HG02759 (cell line): ENCODE measurements around the gene AP3S1.
"Not testable (repeated sequence)": the region's sequence is repeated elsewhere in the genome, so short reads cannot be mapped to it uniquely, and the experiment has no call there.

Experiments used
- ATAC-seq: cut with Tn5 transposase; IDR thresholded peaks from one replicate; pipeline ENCODE4 v1.9.1; 2021; ENCODE audit warnings: mild to moderate bottlenecking, moderate library complexity; ENCODE audit not compliant: unreplicated experiment

AP3S1 gene

DNA sequence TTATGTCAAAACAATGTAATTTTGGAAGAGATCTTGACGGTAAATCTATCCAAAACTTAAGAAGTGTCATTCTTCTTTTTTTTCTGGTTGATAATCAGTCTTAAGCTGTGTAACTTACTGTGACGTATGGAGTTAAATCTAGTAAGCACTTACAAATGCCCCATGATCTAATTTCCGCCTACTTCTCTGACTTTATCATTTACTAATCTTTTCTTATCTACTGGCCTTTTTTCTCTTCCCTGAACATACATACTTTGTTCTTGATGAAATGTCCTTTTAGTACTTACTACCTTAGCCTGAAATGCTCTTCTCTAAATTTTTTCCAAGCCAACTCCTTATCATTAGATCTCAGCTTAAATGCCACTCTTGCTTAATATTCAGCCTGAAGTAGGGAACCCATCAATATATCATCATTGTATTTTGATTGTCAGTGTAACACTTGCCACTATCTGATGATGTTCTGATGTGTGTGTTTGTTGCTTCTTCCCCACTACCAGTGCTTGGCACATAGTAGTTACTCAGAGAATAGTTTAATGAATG is 27.6 kb downstream of the AP3S1 start:
- ATAC-seq: no peak

- ATAC-seq: no peak
Measured at GRCh38 chr5:115872447-115872846, 30.7 kb downstream of the AP3S1 start.

DNA sequence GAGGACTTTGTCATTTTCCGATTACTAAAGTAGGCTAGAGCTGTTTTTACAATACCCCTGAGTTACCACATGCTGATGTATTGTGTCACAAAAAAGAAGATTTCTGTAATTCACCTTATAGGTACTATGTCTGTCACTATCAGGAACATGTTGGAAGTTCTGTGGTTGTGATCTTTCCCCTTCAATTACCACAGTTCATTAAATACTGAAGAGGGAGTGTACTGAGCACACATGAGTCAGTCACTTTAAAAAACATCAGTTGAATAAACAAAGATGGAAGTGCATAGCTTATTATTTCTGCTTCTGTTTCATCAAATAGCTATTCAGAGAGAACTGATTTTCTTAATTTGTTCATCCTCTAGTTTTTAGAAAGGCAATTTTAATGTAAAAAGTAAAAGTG is 31.7 kb downstream of the AP3S1 start:
- ATAC-seq: no peak

- ATAC-seq: no peak
Measured at GRCh38 chr5:115875447-115875846, 33.7 kb downstream of the AP3S1 start.

- not testable (repeated sequence) for ATAC-seq
Measured at GRCh38 chr5:115877342-115877741, 35.6 kb downstream of the AP3S1 start.

DNA sequence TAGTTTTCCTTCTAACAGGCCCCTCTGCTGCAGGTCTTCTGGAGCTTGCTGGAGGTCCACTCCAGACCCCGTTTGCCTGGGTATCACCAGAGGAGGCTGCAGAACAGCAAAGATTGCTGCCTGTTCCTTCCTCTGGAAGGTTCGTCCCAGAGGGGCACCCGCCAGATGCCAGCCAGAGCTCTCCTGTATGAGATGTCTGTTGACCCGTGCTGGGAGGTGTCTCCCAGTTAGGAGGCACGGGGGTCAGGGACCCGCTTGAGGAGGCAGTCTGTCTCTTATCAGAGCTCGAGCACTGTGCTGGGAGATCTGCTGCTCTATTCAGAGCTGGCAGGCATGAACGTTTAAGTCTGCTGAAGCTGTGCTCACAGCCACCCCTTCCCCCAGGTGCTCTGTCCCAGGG is 40.7 kb downstream of the AP3S1 start:
- ATAC-seq: not testable (repeated sequence)

- no peak for ATAC-seq
Measured at GRCh38 chr5:115884704-115885103, 43.0 kb downstream of the AP3S1 start.

GRCh38 chr5:115885208-115885607 is 43.5 kb downstream of the AP3S1 start:
- ATAC-seq: not testable (repeated sequence)

GRCh38 chr5:115888027-115888426 is 46.3 kb downstream of the AP3S1 start:
- ATAC-seq: no peak

GRCh38 chr5:115892021-115892420 is 50.3 kb downstream of the AP3S1 start:
- ATAC-seq: no peak

DNA sequence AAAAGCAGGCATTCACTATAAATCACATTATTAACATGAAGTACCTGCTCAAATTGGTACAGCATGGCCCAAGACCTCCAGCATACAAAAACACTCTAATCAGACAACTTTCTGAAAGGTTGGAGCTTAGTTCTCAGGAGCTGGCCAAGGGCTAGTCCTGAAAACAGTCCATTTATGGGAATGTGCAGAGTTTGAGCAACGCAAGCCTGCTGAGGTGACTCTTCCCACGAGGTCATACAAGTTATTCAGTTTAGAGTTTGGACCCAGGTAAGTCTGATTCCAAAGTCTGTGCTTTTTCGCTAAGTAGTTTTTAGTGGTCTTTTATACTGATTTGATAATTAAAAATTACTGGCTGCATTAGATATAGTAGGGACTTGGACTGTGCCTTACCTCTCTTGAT is 52.6 kb downstream of the AP3S1 start:
- no peak for ATAC-seq

DNA sequence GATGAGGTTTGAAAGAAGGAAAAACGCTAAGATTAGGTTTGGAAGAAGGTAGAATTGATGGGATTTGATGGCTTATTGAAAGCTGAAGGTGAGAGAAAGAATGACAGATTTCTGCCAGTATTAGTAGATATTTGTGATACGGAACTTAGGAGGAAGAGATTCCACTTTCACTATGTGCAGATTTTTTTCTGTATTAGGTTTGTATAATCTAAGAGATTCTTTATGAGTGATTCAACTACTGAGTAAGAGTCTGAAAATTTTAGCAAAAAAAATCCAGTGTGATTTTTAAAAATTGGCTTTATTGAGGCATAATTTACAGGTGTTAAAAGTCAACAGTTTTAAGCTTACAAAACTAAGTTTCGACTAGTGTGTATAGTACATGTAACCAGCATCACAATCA is 54.1 kb downstream of the AP3S1 start:
- ATAC-seq: no peak

DNA sequence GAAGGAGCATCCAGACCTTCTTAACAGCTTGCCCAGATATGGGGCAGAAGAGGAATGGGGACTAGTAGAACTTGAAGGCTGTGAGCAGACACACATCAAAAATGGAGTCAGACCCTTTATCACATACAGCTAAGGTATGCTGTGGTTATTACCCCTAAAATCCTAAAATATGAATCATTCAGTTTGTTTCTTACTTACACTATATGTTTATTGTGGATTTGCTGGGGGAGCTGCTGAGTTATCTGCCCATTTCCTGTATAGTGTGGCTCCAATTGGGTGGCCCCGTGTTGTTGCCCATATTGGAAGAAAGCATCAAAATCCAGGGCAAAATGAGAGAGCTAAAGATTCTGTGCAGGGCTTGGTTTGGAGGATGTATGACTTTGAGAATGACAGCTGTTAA is 56.9 kb downstream of the AP3S1 start:
- no peak for ATAC-seq

DNA sequence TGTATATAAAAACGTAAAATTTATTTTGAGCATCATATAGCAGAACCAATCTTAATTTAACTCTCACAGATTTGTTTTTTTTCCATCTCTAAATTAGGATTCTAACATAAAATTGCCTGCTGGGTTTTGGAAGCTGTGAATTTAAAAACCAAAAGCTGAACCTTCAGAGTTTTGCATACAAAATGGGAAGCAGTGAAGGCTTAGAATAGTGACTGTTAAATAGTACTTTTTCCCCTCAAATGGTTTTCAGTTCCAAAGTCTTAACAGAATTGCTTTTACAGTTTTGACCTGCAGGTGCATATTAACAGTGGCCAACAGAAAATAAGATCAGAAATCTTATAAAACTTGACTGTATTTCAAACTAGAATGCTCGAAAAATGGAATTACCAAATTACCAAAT is 65.4 kb downstream of the AP3S1 start:
- ATAC-seq: no peak

GRCh38 chr5:115913623-115914400 is 72.1 kb downstream of the AP3S1 start:
- not testable (repeated sequence) for ATAC-seq

- no peak for ATAC-seq
Measured at GRCh38 chr5:115920171-115920725, 78.5 kb downstream of the AP3S1 start.

GRCh38 chr5:115928578-115929407 is 87.1 kb downstream of the AP3S1 start:
- ATAC-seq: not testable (repeated sequence)

DNA sequence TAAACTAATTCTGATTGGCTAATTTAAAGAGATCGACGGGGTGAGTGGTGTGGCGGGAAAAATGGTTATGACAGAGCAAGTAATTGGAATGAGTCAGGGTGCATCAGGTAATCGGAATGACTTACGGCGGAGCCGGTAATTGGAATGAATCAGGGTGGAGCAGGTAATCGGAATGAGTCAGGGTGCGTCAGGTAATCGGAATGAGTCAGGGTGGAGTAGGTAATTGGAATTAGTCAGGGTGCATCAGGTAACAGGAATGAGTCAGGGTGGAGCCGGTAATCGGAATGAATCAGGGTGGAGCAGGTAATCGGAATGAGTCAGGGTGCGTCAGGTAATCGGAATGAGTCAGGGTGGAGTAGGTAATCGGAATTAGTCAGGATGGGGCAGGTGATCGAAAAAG is 88.4 kb downstream of the AP3S1 start:
- not testable (repeated sequence) for ATAC-seq

DNA sequence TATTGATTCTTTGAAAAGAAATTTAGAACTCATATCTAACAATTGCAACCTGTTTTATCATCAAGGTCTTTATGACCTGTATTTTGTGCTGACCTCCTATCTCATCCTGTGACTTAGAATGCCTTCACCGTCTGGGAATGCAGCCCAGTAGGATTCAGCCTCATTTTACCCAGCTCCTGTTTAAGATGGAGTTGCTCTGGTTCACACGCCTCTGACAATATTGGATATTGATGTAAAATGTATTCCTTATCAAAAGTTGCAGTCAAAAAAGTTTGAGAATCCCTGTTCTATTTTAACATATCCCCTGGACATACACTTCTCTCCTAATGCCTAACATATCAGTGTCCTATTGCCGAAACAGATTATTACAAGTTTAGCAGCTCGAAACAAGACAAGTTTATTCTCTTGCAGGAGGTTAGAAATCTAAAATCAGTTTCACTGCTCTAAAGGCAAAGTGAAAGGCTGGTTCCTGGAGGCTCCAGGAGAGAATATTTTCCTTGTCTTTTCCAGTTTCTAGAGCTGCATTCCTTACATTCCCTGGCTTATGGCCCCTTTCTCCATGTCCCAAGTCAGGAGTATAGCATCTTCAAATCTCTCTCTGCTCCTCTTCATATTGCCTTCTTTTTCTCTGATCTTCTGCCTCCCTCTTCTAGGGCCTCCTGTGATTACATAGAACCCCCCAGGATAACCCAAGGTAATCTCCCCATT is 89.0 kb downstream of the AP3S1 start:
- no peak for ATAC-seq

GRCh38 chr5:115932991-115933390 is 91.3 kb downstream of the AP3S1 start:
- no peak for ATAC-seq
